HG03442 (cell line): ENCODE results near the gene SORCS2.

ENCODE experiments used
- ATAC-seq: cut with Tn5 transposase; IDR thresholded peaks from one replicate; pipeline ENCODE4 v1.9.1; 2021; ENCODE audit warnings: mild to moderate bottlenecking, moderate library complexity; ENCODE audit not compliant: unreplicated experiment

The SORCS2 gene

GRCh38 chr4:7711307-7711963 lies 519.1 kb downstream of the SORCS2 start:
- ATAC-seq = no peak

GRCh38 chr4:7712021-7712671 lies 519.8 kb downstream of the SORCS2 start:
- ATAC-seq = no peak

GRCh38 chr4:7713757-7714156 lies 521.4 kb downstream of the SORCS2 start:
- ATAC-seq = no peak

- no peak for ATAC-seq
Observed at GRCh38 chr4:7714176-7714575, 521.8 kb downstream of the SORCS2 start.

GRCh38 chr4:7714738-7715137 lies 522.4 kb downstream of the SORCS2 start:
- no peak for ATAC-seq

- no peak for ATAC-seq
Observed at GRCh38 chr4:7715271-7716009, 523.1 kb downstream of the SORCS2 start.

GRCh38 chr4:7716010-7716721 lies 523.8 kb downstream of the SORCS2 start:
- no peak for ATAC-seq

- ATAC-seq = no peak
Observed at GRCh38 chr4:7717161-7717560, 524.8 kb downstream of the SORCS2 start.

GRCh38 chr4:7717946-7718490 lies 525.7 kb downstream of the SORCS2 start:
- no peak for ATAC-seq

- ATAC-seq = no peak
Observed at GRCh38 chr4:7719354-7720174, 527.2 kb downstream of the SORCS2 start.

GRCh38 chr4:7721984-7722551 lies 529.7 kb downstream of the SORCS2 start:
- no peak for ATAC-seq

- no peak for ATAC-seq
Observed at GRCh38 chr4:7722766-7723387, 530.5 kb downstream of the SORCS2 start.

- ATAC-seq = no peak
Observed at GRCh38 chr4:7723625-7724024, 531.3 kb downstream of the SORCS2 start.

GRCh38 chr4:7725951-7726350 lies 533.6 kb downstream of the SORCS2 start:
- ATAC-seq = no peak

- ATAC-seq = no peak
Observed at GRCh38 chr4:7726665-7727413, 534.5 kb downstream of the SORCS2 start.

GRCh38 chr4:7727749-7728148 lies 535.4 kb downstream of the SORCS2 start:
- ATAC-seq = no peak

- no peak for ATAC-seq
Observed at GRCh38 chr4:7731437-7731836, 539.1 kb downstream of the SORCS2 start.

- ATAC-seq = no peak
Observed at GRCh38 chr4:7732263-7732662, 539.9 kb downstream of the SORCS2 start.

GRCh38 chr4:7733201-7733600 lies 540.9 kb downstream of the SORCS2 start:
- ATAC-seq = no peak
